HepG2 (cell line): ENCODE measurements around the gene STPG4. TPM values are rescaled to one million over a fixed set of nuclear protein-coding genes. Genes with fewer than 3 reads are reported as not detected.

Source experiments
- DPF2 ChIP-seq: sonication (generic); formaldehyde crosslinking; IDR thresholded peaks from 2 replicates; pipeline ENCODE4 v1.4.0; 2020; ENCODE audit warnings: mild to moderate bottlenecking, low read depth, missing genetic modification reagents, borderline replicate concordance
- E2F1 ChIP-seq: sonication (generic); formaldehyde crosslinking; IDR thresholded peaks from 2 replicates; pipeline ENCODE4 v1.5.0; 2020; ENCODE audit warnings: missing genetic modification reagents
- GZF1 ChIP-seq: sonication (generic); formaldehyde crosslinking; IDR thresholded peaks from 2 replicates; pipeline ENCODE4 v1.5.1; 2020; ENCODE audit warnings: mild to moderate bottlenecking, missing genetic modification reagents
- JUN ChIP-seq: sonication (generic); formaldehyde crosslinking; IDR thresholded peaks from 2 replicates; pipeline ENCODE4 v1.4.0; 2020; ENCODE audit warnings: mild to moderate bottlenecking, missing genetic modification reagents
- MTF1 ChIP-seq: sonication (generic); formaldehyde crosslinking; IDR thresholded peaks from 2 replicates; pipeline ENCODE4 v1.5.0; 2020; ENCODE audit warnings: missing genetic modification reagents
- NFKB2 ChIP-seq: sonication (generic); formaldehyde crosslinking; IDR thresholded peaks from 2 replicates; pipeline ENCODE4 v1.4.0; 2020; ENCODE audit warnings: missing genetic modification reagents, borderline replicate concordance
- NFYB ChIP-seq: sonication (generic); formaldehyde crosslinking; IDR thresholded peaks from 2 replicates; pipeline ENCODE4 v1.4.0; 2020; ENCODE audit warnings: missing genetic modification reagents
- REXO4 ChIP-seq: sonication (generic); formaldehyde crosslinking; IDR thresholded peaks from 2 replicates; pipeline ENCODE4 v1.8.0; 2022; ENCODE audit warnings: missing genetic modification reagents, mild to moderate bottlenecking, borderline replicate concordance
- RFX3 ChIP-seq: IDR thresholded peaks from 2 replicates; pipeline ENCODE4 v1.6.1; 2016; ENCODE audit warnings: missing biosample characterization, missing genetic modification reagents
- SOX6 ChIP-seq, 2 experiments: fragments of 450-650 bp in 1 of 2; sonication (generic) in 1 of 2; formaldehyde crosslinking in 1 of 2; IDR thresholded peaks; 2 replicates each; pipeline versions ENCODE4 v1.4.0 to v1.6.1; 2017 to 2020; ENCODE audit warnings: antibody characterized with exemption in 1 of 2, mild to moderate bottlenecking in 1 of 2, missing genetic modification reagents in 1 of 2
- STAT5B ChIP-seq: sonication (generic); formaldehyde crosslinking; IDR thresholded peaks from 2 replicates; pipeline ENCODE4 v1.4.0; 2020; ENCODE audit warnings: missing genetic modification reagents
- STAT6 ChIP-seq: sonication (generic); formaldehyde crosslinking; IDR thresholded peaks from 2 replicates; pipeline ENCODE4 v1.4.0; 2020; ENCODE audit warnings: missing genetic modification reagents, mild to moderate bottlenecking, borderline replicate concordance
- TSC22D2 ChIP-seq: sonication (generic); formaldehyde crosslinking; IDR thresholded peaks from 2 replicates; pipeline ENCODE4 v1.5.1; 2020; ENCODE audit warnings: missing genetic modification reagents, mild to moderate bottlenecking, borderline replicate concordance
- YEATS2 ChIP-seq: sonication (generic); formaldehyde crosslinking; IDR thresholded peaks from 2 replicates; pipeline ENCODE4 v1.4.0; 2020; ENCODE audit warnings: missing genetic modification reagents, borderline replicate concordance
- ZNF556 ChIP-seq: sonication (generic); formaldehyde crosslinking; IDR thresholded peaks from 2 replicates; pipeline ENCODE4 v1.4.0; 2020; ENCODE audit warnings: mild to moderate bottlenecking, missing genetic modification reagents, borderline replicate concordance
- ZNF619 ChIP-seq: sonication (generic); formaldehyde crosslinking; IDR thresholded peaks from 2 replicates; pipeline ENCODE4 v1.4.0; 2020; ENCODE audit warnings: mild to moderate bottlenecking, missing genetic modification reagents
- ZNF703 ChIP-seq: sonication (generic); formaldehyde crosslinking; IDR thresholded peaks from 2 replicates; pipeline ENCODE4 v1.5.1; 2020; ENCODE audit warnings: missing genetic modification reagents, mild to moderate bottlenecking, moderate library complexity, borderline replicate concordance
- ZNF883 ChIP-seq: sonication (generic); formaldehyde crosslinking; IDR thresholded peaks from 2 replicates; pipeline ENCODE4 v1.5.1; 2020; ENCODE audit warnings: mild to moderate bottlenecking, missing genetic modification reagents; ENCODE audit errors: not compliant biosample characterization
- ZZZ3 ChIP-seq: sonication (generic); formaldehyde crosslinking; IDR thresholded peaks from 2 replicates; pipeline ENCODE4 v1.4.0; 2020; ENCODE audit warnings: missing genetic modification reagents, mild to moderate bottlenecking, borderline replicate concordance
- polyA plus RNA-seq, 8 experiments: library from polyadenylated mRNA; depleted of rRNA in 3 of 8; stranded (reverse) in 7 of 8; unstranded in 1 of 8; fragments of >200 nt; fragmentation: Illumina TruSeq in 4 of 8; extraction: Trizol in 4 of 8; gene quantifications; 2 replicates each; pipeline versions ENCODE4 v1.2.1 to v1.2.3, GENCODE V29; 2011 to 2016; ENCODE audit warnings: low read depth in 4 of 8, missing spikeins in 1 of 8, mixed read lengths in 1 of 8; ENCODE audit not compliant: insufficient read depth in 1 of 8
- total RNA-seq, 5 experiments: library from RNA; depleted of rRNA; stranded (reverse); fragments of >200 nt; fragmentation: Illumina TruSeq; extraction: Trizol; gene quantifications; 2 replicates each; pipeline ENCODE4 v1.2.3, GENCODE V29; 2016; ENCODE audit warnings: low read depth in 1 of 5
- TF ChIP-seq, protein P1 (sequence below): sonication (generic); formaldehyde crosslinking; IDR thresholded peaks from 2 replicates; pipeline ENCODE4 v1.4.0; 2020; ENCODE audit warnings: mild to moderate bottlenecking, low read depth, missing genetic modification reagents
- TF ChIP-seq, protein P2 (sequence below): sonication (generic); formaldehyde crosslinking; IDR thresholded peaks from 2 replicates; pipeline ENCODE4 v1.4.0; 2020; ENCODE audit warnings: mild to moderate bottlenecking, missing genetic modification reagents
- TF ChIP-seq, protein P3 (sequence below): sonication (generic); formaldehyde crosslinking; IDR thresholded peaks from 2 replicates; pipeline ENCODE4 v1.8.1; 2023; ENCODE audit warnings: missing genetic modification reagents, inconsistent platforms, borderline replicate concordance

STPG4 gene
- total and polyA plus RNA-seq, 2 of the 13 experiments (the other 11 are each of a cell fraction or from before 2014, with no cell fraction given) = 0.11 to 0.15 TPM

- no peak for TF ChIP-seq REXO4 (CRISPR knock-in tag)
- 0 out of 2 replicates have a peak, but pooled peaks have one; percentile 13 for TF ChIP-seq STAT5B (CRISPR knock-in tag)
- no peak for TF ChIP-seq SOX6 (IDR thresholded peaks at IDR 0.05)
- TF ChIP-seq SOX6 (CRISPR knock-in tag; IDR thresholded peaks at IDR 0.05) = peak; percentile 98
- no peak for TF ChIP-seq ZNF883
- no peak for TF ChIP-seq ZNF703 (CRISPR knock-in tag)
- TF ChIP-seq GZF1 (CRISPR knock-in tag) = no peak
- TF ChIP-seq NFYB = no peak
- TF ChIP-seq ZNF619 (CRISPR knock-in tag) = peak; percentile 80; the same call in 1 of the 2 replicates
- no peak; the same call in 1 of the 2 replicates for TF ChIP-seq ZZZ3 (CRISPR knock-in tag)
- no peak for TF ChIP-seq MTF1 (CRISPR knock-in tag)
- 0 out of 2 replicates have a peak, but pooled peaks have one; percentile 79 for TF ChIP-seq STAT6 (CRISPR knock-in tag)
- peak; percentile 50; the same call in 1 of the 2 replicates for TF ChIP-seq YEATS2 (CRISPR knock-in tag)
- TF ChIP-seq TSC22D2 (CRISPR knock-in tag) = peak; percentile 70; the same call in 1 of the 2 replicates
- TF ChIP-seq, protein P1, sequence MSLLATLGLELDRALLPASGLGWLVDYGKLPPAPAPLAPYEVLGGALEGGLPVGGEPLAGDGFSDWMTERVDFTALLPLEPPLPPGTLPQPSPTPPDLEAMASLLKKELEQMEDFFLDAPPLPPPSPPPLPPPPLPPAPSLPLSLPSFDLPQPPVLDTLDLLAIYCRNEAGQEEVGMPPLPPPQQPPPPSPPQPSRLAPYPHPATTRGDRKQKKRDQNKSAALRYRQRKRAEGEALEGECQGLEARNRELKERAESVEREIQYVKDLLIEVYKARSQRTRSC (CRISPR knock-in tag) = 0 out of 2 replicates have a peak, but pooled peaks have one; percentile 78
- peak; percentile 95 for TF ChIP-seq JUN (CRISPR knock-in tag)
- TF ChIP-seq DPF2 (CRISPR knock-in tag) = peak; percentile 97
- TF ChIP-seq NFKB2 = no peak
- TF ChIP-seq E2F1 = no peak
- TF ChIP-seq, protein P2, sequence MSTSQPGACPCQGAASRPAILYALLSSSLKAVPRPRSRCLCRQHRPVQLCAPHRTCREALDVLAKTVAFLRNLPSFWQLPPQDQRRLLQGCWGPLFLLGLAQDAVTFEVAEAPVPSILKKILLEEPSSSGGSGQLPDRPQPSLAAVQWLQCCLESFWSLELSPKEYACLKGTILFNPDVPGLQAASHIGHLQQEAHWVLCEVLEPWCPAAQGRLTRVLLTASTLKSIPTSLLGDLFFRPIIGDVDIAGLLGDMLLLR (CRISPR knock-in tag) = no peak
- TF ChIP-seq RFX3 (CRISPR knock-in tag) = peak; percentile 29; the same call in 1 of the 2 replicates
- TF ChIP-seq ZNF556 (CRISPR knock-in tag) = no peak; the same call in 1 of the 2 replicates
- TF ChIP-seq, protein P3, sequence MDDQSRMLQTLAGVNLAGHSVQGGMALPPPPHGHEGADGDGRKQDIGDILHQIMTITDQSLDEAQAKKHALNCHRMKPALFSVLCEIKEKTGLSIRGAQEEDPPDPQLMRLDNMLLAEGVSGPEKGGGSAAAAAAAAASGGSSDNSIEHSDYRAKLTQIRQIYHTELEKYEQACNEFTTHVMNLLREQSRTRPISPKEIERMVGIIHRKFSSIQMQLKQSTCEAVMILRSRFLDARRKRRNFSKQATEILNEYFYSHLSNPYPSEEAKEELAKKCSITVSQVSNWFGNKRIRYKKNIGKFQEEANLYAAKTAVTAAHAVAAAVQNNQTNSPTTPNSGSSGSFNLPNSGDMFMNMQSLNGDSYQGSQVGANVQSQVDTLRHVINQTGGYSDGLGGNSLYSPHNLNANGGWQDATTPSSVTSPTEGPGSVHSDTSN (CRISPR knock-in tag) = no peak
Observed at GRCh38 chr2:47078541-47079482, 76.3 kb downstream of the STPG4 start (continued).
